ENCODE results near the gene PSMB9. TPM values are rescaled to one million over a fixed set of nuclear protein-coding genes. Genes with fewer than 3 reads are reported as not detected.

The PSMB9 gene
- total RNA-seq, 1 donor from 2014 or later = 20.5 TPM

GRCh38 chr6:32851025-32851424, 3.0 kb upstream of the PSMB9 start:
- no peak overlapping the region for H3K4me3 ChIP-seq (ENCODE audit: low read depth, low read length)
- DNase-seq (ENCODE audit: low read depth) = no peak
- no peak for TF ChIP-seq CTCF (conservative IDR thresholded peaks at IDR 0.05; ENCODE audit: low read depth, low read length)

GRCh38 chr6:32852018-32852843, 1.8 kb upstream of the PSMB9 start:
- TF ChIP-seq CTCF (conservative IDR thresholded peaks at IDR 0.05; ENCODE audit: low read depth, low read length) = no peak
- DNase-seq (ENCODE audit: low read depth) = no peak
- peak overlapping the region; percentile 88 for H3K4me3 ChIP-seq (ENCODE audit: low read depth, low read length)

GRCh38 chr6:32852844-32853540, 1.0 kb upstream of the PSMB9 start:
- H3K4me3 ChIP-seq (ENCODE audit: low read depth, low read length) = peak overlapping the region; percentile 88
- no peak for TF ChIP-seq CTCF (conservative IDR thresholded peaks at IDR 0.05; ENCODE audit: low read depth, low read length)
- no peak for DNase-seq (ENCODE audit: low read depth)

GRCh38 chr6:32854376-32855178, 585 bp downstream of the PSMB9 start:
- DNase-seq (ENCODE audit: low read depth) = no peak
- H3K4me3 ChIP-seq (ENCODE audit: low read depth, low read length) = peak overlapping the region; percentile 88
- no peak for TF ChIP-seq CTCF (conservative IDR thresholded peaks at IDR 0.05; ENCODE audit: low read depth, low read length)

GRCh38 chr6:32855467-32856174, 1.6 kb downstream of the PSMB9 start:
- H3K4me3 ChIP-seq (ENCODE audit: low read depth, low read length) = no peak overlapping the region
- TF ChIP-seq CTCF (conservative IDR thresholded peaks at IDR 0.05; ENCODE audit: low read depth, low read length) = no peak
- DNase-seq (ENCODE audit: low read depth) = no peak

GRCh38 chr6:32857156-32857891, 3.3 kb downstream of the PSMB9 start:
- no peak for DNase-seq (ENCODE audit: low read depth)
- no peak overlapping the region for H3K4me3 ChIP-seq (ENCODE audit: low read depth, low read length)
- TF ChIP-seq CTCF (conservative IDR thresholded peaks at IDR 0.05; ENCODE audit: low read depth, low read length) = no peak

Data from epithelial cell of proximal tubule (primary cell).